Gastroesophageal sphincter (tissue), 4 donors: Measurements from ENCODE around the gene CNTNAP2. TPM values are rescaled to one million over a fixed set of nuclear protein-coding genes. Genes with fewer than 3 reads are reported as not detected.

Experiments
- ATAC-seq: fragments of 150-250 bp; one replicate; pipeline ENCODE4 v1.9.1; 2016; ENCODE audit warnings: mild to moderate bottlenecking, moderate library complexity
- H3K27ac ChIP-seq, 4 donors: fragments of 200-600 bp; sonication (generic) in 3 of 4; 1 replicate in 3 of 4; 2 replicates in 1 of 4; pipeline ENCODE4 v1.5.1; 2016 to 2019
- H3K27me3 ChIP-seq: fragments of 200-600 bp; sonication (generic); one replicate; pipeline ENCODE4 v1.5.1; 2019
- H3K36me3 ChIP-seq, 2 donors: fragments of 200-600 bp; sonication (generic); one replicate each; pipeline ENCODE4 v1.5.1; 2019; ENCODE audit warnings: control low read depth in 1 of 2
- H3K4me1 ChIP-seq, 3 donors: fragments of 200-600 bp; sonication (generic); 1 replicate in 2 of 3; 2 replicates in 1 of 3; pipeline ENCODE4 v1.5.1; 2016 to 2019; ENCODE audit warnings: control low read depth in 2 of 3
- H3K4me3 ChIP-seq, 2 donors: fragments of 200-600 bp; sonication (generic); one replicate each; pipeline ENCODE4 v1.5.1; 2019; ENCODE audit warnings: mild to moderate bottlenecking in 1 of 2, moderate library complexity in 1 of 2
- H3K9me3 ChIP-seq, 3 donors: fragments of 200-600 bp; sonication (generic); one replicate each; pipeline ENCODE4 v1.5.1; 2017 to 2019; ENCODE audit warnings: control low read depth in 2 of 3
- CTCF ChIP-seq, 4 experiments: fragments of 200-600 bp in 2 of 4; fragments of 450-650 bp in 2 of 4; sonication (generic) in 1 of 4; IDR thresholded peaks; one replicate each; pipeline ENCODE4 v1.5.1; 2017 to 2019; ENCODE audit warnings: antibody characterized with exemption in 4 of 4, mild to moderate bottlenecking in 2 of 4, moderate library complexity in 2 of 4
- EP300 ChIP-seq: sonication (generic); formaldehyde crosslinking; IDR thresholded peaks from one replicate; pipeline ENCODE4 v1.6.1; 2017; ENCODE audit warnings: antibody characterized with exemption, mild to moderate bottlenecking
- POLR2A ChIP-seq, 2 donors: fragments of 450-650 bp; IDR thresholded peaks; one replicate each; pipeline ENCODE4 v1.6.1; 2017; ENCODE audit warnings: antibody characterized with exemption in 2 of 2, mild to moderate bottlenecking in 2 of 2, moderate library complexity in 1 of 2
- POLR2AphosphoS5 ChIP-seq: sonication (generic); formaldehyde crosslinking; IDR thresholded peaks from one replicate; pipeline ENCODE4 v1.6.1; 2017; ENCODE audit warnings: antibody characterized with exemption
- WGBS, 2 donors: methylation state at CpG; one replicate each; pipeline ENCODE4 v1.1.5; 2018; ENCODE audit warnings: low coverage in 1 of 2; 5-methylcytosine and 5-hydroxymethylcytosine counted together
- total RNA-seq, 4 donors: library from RNA; depleted of rRNA; stranded (reverse); fragments of >200 nt; gene quantifications; one replicate each; pipeline ENCODE4 v1.1.0, GENCODE V29; 2016

The CNTNAP2 gene
- total RNA-seq, 4 donors from 2014 or later, result 1.5 to 8.9 (median 3.2) TPM

- TF ChIP-seq POLR2A (IDR thresholded peaks at IDR 0.05), result no peak
- no peak for TF ChIP-seq POLR2AphosphoS5
- TF ChIP-seq CTCF (IDR thresholded peaks at IDR 0.05), result no peak
- no peak for TF ChIP-seq EP300
- Histone ChIP-seq H3K27ac (no peak overlapping the region), H3K27me3 (no peaks in the 10 kb centered on the region), H3K4me3 (no peak overlapping the region), H3K36me3 (no peaks in the 10 kb centered on the region), H3K9me3 (no peaks in the 10 kb centered on the region), H3K4me1 (peaks cover 0 to 5% (median 0%) of the 10 kb centered on the region in 3 donors)
- WGBS, 2 donors, result 41 to 47% methylated on average over 7 to 8 of the region's 8 CpGs
- ATAC-seq, result no peak
These were observed 1296.4 kb downstream of the CNTNAP2 start for GRCh38 chr7:147412782-147413556.

GRCh38 chr7:147413557-147413870 lies 1296.9 kb downstream of the CNTNAP2 start:
- H3K36me3 ChIP-seq, result no peaks in the 10 kb centered on the region
- no peaks in the 10 kb centered on the region for H3K9me3 ChIP-seq
- no peak overlapping the region for H3K27ac ChIP-seq
- no peak for ATAC-seq
- TF ChIP-seq POLR2AphosphoS5, result no peak
- TF ChIP-seq CTCF (IDR thresholded peaks at IDR 0.05), result no peak
- no peak for TF ChIP-seq EP300
- TF ChIP-seq POLR2A (IDR thresholded peaks at IDR 0.05), result no peak
- H3K4me1 ChIP-seq, result peaks cover 0 to 5% (median 0%) of the 10 kb centered on the region in 3 donors
- no peaks in the 10 kb centered on the region for H3K27me3 ChIP-seq
- H3K4me3 ChIP-seq, result no peak overlapping the region

GRCh38 chr7:147415991-147416390 lies 1299.4 kb downstream of the CNTNAP2 start:
- H3K9me3 ChIP-seq, result no peaks in the 10 kb centered on the region
- no peaks in the 10 kb centered on the region for H3K27me3 ChIP-seq
- peaks cover 0 to 5% (median 0%) of the 10 kb centered on the region in 3 donors for H3K4me1 ChIP-seq
- whole genome bisulfite sequencing, 2 donors, result 100% methylated on average over 1 of the region's 1 CpG; no CpG with 5 or more reads in 1 of the 2 donors
- no peak overlapping the region for H3K4me3 ChIP-seq
- no peaks in the 10 kb centered on the region for H3K36me3 ChIP-seq
- H3K27ac ChIP-seq, result no peak overlapping the region
- TF ChIP-seq POLR2A (IDR thresholded peaks at IDR 0.05), result no peak
- TF ChIP-seq CTCF (IDR thresholded peaks at IDR 0.05), result no peak
- ATAC-seq, result no peak

GRCh38 chr7:147418966-147419365 lies 1302.4 kb downstream of the CNTNAP2 start:
- TF ChIP-seq EP300, result no peak
- TF ChIP-seq POLR2AphosphoS5, result no peak
- no peak for TF ChIP-seq POLR2A (IDR thresholded peaks at IDR 0.05)
- no peak for TF ChIP-seq CTCF (IDR thresholded peaks at IDR 0.05)
- Histone ChIP-seq H3K27ac (no peak overlapping the region), H3K9me3 (no peaks in the 10 kb centered on the region), H3K4me3 (no peak overlapping the region), H3K27me3 (no peaks in the 10 kb centered on the region), H3K36me3 (no peaks in the 10 kb centered on the region), H3K4me1 (no peaks in the 10 kb centered on the region)
- ATAC-seq, result no peak
- 56 to 76% methylated on average over 3 of the region's 3 CpGs for WGBS, 2 donors

- no peak overlapping the region for H3K4me3 ChIP-seq
- no peaks in the 10 kb centered on the region for H3K4me1 ChIP-seq
These were observed 1307.3 kb downstream of the CNTNAP2 start for GRCh38 chr7:147423875-147424274.

More at GRCh38 chr7:147423875-147424274, 1307.3 kb downstream of the CNTNAP2 start:
- WGBS, 2 donors, result 92 to 100% methylated on average over 1 of the region's 1 CpG
- no peak for TF ChIP-seq POLR2AphosphoS5
- TF ChIP-seq POLR2A (IDR thresholded peaks at IDR 0.05), result no peak
- TF ChIP-seq CTCF (IDR thresholded peaks at IDR 0.05), result no peak
- no peak for TF ChIP-seq EP300
- H3K9me3 ChIP-seq, result no peaks in the 10 kb centered on the region
- H3K27me3 ChIP-seq, result no peaks in the 10 kb centered on the region
- ATAC-seq, result no peak
- no peaks in the 10 kb centered on the region for H3K36me3 ChIP-seq
- H3K27ac ChIP-seq, result no peak overlapping the region
